DMS79 (cell line): Measurements from ENCODE around the gene PDE8A.
"Not testable (repeated sequence)": the region's sequence is repeated elsewhere in the genome, so short reads cannot be mapped to it uniquely, and the experiment has no call there.

Experiments
- DNase-seq: peaks from one replicate; lab custom pipeline; 2025; lab: John Stamatoyannopoulos, UW

PDE8A gene

GRCh38 chr15:85011724-85012123 is 30.1 kb downstream of the PDE8A start:
- DNase-seq, result not testable (repeated sequence)

GRCh38 chr15:85013785-85014184 is 32.1 kb downstream of the PDE8A start:
- DNase-seq, result no peak

DNA sequence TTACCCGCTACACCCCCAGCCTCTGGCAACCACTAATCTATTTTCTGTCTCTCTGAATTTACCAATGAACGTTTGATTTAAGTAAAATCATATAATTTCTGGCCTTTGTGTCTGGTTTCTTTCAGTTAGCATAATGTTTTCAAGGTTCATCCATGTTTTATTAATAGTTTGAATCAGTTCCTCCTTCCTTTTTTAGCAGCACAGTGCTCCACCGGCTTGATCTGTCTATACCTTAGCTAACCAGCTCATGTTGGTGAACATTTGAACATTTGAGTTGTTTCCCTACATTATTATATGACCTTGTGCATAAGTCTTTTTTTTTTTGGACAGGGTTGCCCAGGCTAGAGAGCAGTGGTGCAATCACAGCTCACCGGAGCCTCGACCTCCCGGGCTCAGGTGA is 33.3 kb downstream of the PDE8A start:
- DNase-seq, result no peak

DNA sequence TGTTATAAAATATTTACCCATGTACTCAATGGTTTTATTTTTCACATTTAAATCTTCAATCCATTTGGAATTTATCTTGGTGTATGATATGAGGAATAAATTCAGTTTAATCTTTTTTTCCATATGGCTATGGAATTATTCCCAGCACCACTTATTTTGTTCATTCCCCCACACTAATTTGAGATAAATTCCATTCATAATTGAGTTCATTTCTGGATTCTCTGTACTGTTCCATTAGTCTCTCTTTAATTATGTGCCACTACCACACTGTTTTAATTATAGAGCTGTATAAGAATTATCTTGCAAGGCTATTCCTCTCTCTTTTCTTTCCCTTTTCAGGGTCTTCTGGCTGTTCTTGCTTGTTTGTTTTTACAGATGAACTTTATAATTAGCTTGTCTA is 34.6 kb downstream of the PDE8A start:
- no peak for DNase-seq

GRCh38 chr15:85019815-85020590 is 38.3 kb downstream of the PDE8A start:
- DNase-seq, result no peak

DNA sequence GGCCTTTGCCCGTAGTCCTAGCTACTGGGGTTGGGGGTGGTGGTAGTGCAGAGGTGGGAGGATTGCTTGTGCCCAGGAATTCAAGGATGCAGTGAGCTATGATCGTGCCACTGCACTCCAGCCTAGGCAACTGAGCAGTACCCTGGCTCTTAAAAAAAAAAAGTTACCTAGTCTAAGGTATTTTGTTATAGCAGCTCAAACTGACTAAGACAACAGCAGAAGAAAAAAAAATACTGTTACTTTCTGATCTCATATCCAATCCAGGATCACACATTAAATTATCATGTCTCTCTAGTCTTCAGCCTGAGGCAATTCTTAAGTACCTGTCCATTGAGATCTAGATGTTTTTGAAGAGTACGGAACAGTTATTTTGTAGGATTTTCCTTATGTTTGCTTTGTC is 39.8 kb downstream of the PDE8A start:
- DNase-seq, result no peak

GRCh38 chr15:85022860-85023403 is 41.3 kb downstream of the PDE8A start:
- no peak for DNase-seq

DNA sequence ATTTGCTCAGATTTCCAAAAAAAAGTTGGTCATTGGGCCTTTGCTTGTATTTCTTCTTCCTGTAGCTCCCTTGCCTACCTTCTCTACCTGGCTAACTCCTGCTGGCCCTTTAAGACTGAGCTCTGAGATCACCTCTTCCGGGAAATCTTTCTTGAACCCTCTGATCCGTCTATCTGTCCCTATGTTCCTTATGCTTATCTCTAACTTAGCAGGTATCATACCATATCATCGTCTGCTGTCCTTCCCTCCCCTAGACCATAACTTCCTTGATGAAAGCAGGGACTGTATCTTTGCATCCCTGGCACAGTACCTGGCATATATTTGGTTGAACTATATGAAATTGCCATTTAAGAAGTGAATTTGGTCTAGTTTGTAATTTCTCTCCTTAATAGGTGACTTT is 42.3 kb downstream of the PDE8A start:
- no peak for DNase-seq

GRCh38 chr15:85024509-85025336 is 43.1 kb downstream of the PDE8A start:
- no peak for DNase-seq

GRCh38 chr15:85025516-85026251 is 44.0 kb downstream of the PDE8A start:
- DNase-seq, result no peak

DNA sequence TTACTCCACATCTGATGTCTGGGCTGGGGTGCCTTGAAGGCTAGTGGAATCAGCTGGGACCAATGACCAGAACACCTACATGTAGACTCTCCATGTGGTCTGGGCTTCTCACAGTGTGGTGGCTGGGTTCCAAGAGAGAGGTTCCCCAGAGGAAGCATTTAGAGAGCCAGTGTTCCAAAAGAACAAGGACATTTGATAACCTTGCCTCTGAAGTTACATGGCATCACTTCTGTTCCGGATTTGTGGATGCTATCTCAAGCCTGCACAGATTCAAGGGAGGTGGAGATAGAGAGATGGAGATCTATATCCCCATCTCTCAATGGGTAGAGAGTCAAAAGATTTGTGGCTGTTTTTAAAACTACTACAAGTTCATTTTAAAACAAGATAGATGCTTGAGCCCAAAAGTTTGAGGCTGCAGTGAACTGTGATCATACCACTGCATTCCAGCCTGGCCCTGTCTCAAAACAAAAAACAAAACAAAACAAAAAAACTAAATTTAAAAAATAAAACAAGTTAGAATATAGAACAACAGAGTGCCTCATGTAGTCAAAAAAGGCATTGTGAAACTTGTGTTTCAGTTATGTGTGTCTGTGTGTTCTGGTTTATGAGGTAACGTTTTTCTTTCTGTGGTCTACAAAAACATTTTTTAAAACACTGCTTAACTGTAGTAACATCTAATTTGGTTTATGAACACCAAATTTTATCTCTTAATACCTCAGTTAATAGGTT is 44.8 kb downstream of the PDE8A start:
- DNase-seq, result no peak

DNA sequence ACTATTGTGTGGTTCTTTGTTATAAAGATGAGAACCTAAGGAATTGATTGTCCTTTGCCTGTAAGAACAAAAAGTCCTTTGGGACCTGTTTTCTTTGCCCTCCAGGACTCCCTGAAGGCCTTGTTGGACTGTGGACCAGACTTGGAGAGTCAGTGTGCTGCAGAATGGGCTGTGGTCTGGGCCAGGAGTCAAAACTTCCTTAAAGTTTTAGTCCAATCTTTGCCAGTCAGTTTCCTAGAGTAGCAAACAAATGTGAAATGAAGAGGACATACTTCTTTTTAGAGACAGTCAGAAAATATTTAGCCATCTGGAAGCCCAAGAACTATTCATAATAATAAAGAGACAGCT is 45.4 kb downstream of the PDE8A start:
- no peak for DNase-seq

DNA sequence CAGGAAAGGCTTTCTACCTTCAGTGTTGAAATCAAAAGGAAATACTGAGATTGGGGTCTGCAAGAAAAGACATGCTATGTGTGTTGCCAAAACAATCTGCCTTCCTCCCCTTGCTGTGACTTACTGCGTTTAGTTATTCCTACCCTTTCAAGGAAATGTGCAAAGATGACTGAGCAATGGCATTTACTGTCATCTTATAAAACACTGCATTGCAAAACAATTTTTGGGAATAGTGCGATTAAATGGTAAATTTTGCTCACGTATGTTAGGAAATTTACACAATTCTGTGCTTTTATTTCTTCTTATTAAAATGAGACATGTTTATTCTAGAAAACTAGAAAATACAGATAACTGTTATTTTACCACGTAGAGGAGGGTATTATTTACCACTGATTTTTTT is 45.8 kb downstream of the PDE8A start:
- DNase-seq, result no peak

GRCh38 chr15:85028416-85028815 is 46.8 kb downstream of the PDE8A start:
- no peak for DNase-seq

DNA sequence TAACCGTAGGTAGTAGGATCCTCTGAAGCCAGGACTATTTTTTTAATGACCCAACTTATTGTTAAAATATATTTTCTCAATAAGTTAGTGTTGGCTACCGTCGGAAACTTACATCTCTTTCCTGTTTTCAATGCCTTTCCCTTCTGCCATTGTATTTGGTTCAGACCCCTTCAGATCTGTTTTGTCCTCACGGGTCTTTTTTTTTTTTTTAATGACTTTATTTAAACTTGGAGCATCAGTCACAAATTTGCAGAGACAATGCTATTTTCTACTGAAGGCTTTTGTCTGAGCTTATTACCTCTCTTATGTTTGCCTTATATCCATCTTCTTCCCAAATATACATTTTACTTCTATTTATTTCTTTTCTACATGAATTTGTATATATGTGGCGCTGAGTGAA is 47.6 kb downstream of the PDE8A start:
- DNase-seq, result no peak

DNA sequence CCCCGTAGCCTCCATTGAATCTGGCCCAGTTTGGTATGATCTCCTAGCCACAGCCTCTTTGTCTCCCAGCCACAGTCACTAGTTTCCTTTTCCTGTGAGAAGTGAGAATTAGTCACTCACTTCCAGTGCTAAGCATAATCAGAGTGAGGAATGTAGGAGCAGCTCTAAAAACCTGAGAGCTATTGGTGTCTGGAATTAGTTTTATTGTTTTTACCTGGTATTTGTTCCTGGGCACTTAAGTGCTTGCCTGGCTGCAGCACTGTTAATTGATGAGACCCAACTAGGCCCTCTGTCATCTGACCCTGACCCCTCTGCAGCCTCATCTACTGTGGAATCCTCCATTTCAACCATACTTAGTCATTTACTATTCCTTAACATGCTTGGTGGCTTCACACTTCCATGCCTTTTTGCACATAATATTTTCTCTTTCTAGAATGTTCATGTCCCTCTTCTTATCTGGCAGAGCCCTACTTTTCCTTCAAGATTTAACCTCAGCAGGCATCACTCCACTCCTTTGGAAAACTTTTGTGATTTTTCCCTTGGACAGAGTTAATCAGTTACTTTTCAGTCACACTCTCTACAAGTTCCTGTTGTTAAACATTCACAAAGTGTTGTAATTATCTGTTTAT is 48.8 kb downstream of the PDE8A start:
- no peak for DNase-seq

- no peak for DNase-seq
Measured at GRCh38 chr15:85031086-85031943, 49.7 kb downstream of the PDE8A start.

GRCh38 chr15:85031944-85032558 is 50.4 kb downstream of the PDE8A start:
- DNase-seq, result no peak

DNA sequence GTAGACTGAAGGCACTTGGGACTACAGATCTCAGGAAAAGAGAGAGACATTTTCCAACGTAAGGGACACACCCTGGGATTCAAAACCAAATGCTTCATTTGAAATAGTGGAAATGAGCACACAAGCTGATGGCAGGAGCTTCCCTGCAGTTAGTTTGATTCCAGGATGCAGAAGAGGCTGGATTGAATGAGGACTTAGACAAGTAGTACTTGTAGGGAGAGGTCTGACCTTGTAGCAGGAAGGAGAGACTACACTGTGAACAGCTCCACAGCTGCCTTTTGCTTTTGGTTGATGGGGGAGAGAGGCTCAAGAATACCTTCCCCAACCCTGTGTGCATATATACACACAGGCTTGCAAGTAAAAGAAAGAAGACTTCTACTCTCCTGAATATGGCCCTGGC is 51.5 kb downstream of the PDE8A start:
- no peak for DNase-seq

GRCh38 chr15:85034276-85034675 is 52.6 kb downstream of the PDE8A start:
- no peak for DNase-seq
